ENCODE results near the gene SAMD15. TPM values are rescaled to one million over a fixed set of nuclear protein-coding genes. Genes with fewer than 3 reads are reported as not detected.
A peak's percentile ranks its signal among the peaks of the same experiment; 100 is the strongest.
"Not testable (repeated sequence)": the region's sequence is repeated elsewhere in the genome, so short reads cannot be mapped to it uniquely, and the experiment has no call there.

The SAMD15 gene
- total RNA-seq (0.33 and 0.77 TPM in 2 replicates), polyA plus RNA-seq (0.69 and 1.1 TPM in 2 replicates), polyA minus RNA-seq (ENCODE audit: low replicate concordance) (0.19 TPM in 1 of 2 replicates, not detected in the other)
- polyA plus RNA-seq (2012) = 0.31 and 0.70 TPM in 2 replicates

DNA sequence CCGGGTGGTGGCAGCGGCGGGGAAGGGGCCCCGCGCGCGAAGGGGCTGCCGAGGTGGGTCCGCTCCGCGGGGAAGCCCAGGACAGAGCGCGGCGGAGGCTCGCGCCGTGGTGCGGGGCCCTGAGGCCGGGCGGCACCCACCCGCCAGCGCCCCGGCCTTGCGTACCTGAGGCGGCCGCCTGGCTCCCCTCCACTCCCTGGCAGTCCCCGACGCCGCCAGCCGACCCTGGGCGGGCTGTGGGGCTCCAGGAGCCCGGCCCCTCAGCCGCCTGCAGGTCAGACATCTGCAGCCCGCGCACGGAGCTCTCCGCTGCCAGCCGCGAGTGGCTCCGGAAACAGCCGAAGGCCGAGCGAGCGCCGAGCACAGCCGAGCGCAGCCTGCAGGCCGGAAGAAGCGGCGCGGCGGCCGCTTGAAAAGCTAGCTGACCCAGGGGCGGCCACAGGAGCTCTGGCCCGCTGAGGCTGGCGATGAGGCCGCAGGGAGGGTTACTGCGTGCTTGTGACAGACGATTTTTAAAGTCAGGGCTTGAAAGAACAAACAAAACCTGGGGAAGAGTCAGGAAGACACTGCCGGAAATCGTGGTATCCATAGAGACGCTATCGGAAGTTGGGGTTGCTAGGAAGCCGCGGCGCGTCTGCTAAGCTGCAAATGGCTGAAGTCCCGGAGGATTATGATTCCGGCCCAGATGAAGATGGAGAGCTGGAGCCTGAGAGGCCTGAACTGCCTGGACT, at the start of gene SAMD15, which contains the start of gene TMED8:
SAMD15 (plus strand) TSS at position 609 of the 731 bp plus-strand sequence; CDS start at position 649, 40 bp downstream.
TMED8 (minus strand) TSS at position 324 of the 731 bp plus-strand sequence; CDS start at position 283, 41 bp downstream.
- H3K27me3 ChIP-seq (ENCODE audit: control insufficient read depth, insufficient read depth, low read length) = no peaks in the 10 kb centered on the region
- H3K4me3 ChIP-seq (replicated peaks in 1 of 4; ENCODE audit: control extremely low read depth in 1 of 4, insufficient read depth in 1 of 4, low read depth in 3 of 4, low read length in 4 of 4) = peak within 1 kb of the TSS; percentile 67 to 78 (median 74)
- H2AFZ ChIP-seq (ENCODE audit: low read length) = peak within 1 kb of the TSS; percentile 97
- no peak for TF ChIP-seq EZH2 (IDR thresholded peaks at IDR 0.05; ENCODE audit: low read length, missing control alignments)
- TF ChIP-seq CTCF (conservative IDR thresholded peaks at IDR 0.05 in 1 of 2, IDR thresholded peaks at IDR 0.05 in 1 of 2; ENCODE audit: low read depth in 1 of 2, low read length in 2 of 2) = peak; percentile 15 to 19
- H3K79me2 ChIP-seq (ENCODE audit: control insufficient read depth, insufficient read depth, low read length) = no peaks in the 10 kb centered on the region
- peak within 1 kb of the TSS; percentile 74 for H3K9ac ChIP-seq (ENCODE audit: insufficient read depth, low read length)
- no peaks in the 10 kb centered on the region for H3K36me3 ChIP-seq (ENCODE audit: control insufficient read depth, insufficient read depth, low read length)
- H3K9me3 ChIP-seq (ENCODE audit: control insufficient read depth, insufficient read depth, low read depth, low read length) = no peaks in the 10 kb centered on the region
- peak within 1 kb of the TSS; percentile 91 for H3K4me2 ChIP-seq (ENCODE audit: extremely low read depth, insufficient read depth, low read length)
- H4K20me1 ChIP-seq (ENCODE audit: control insufficient read depth, extremely low read depth, insufficient read depth, low read length) = no peaks in the 10 kb centered on the region
- peak within 1 kb of the TSS; percentile 60 for H3K27ac ChIP-seq (ENCODE audit: insufficient read depth, low read length)
- DNase-seq (ENCODE audit: low read depth in 2 of 2) = peak; percentile 84
- no peaks in the 10 kb centered on the region for H3K4me1 ChIP-seq (ENCODE audit: control insufficient read depth, extremely low read depth, insufficient read depth, low read length)

GRCh38 chr14:77329872-77330271, 47.3 kb upstream of the SAMD15 start:
- no peak for DNase-seq (ENCODE audit: low read depth in 2 of 2)
- H3K27ac ChIP-seq (ENCODE audit: insufficient read depth, low read length) = no peak overlapping the region
- H3K4me3 ChIP-seq (replicated peaks in 1 of 4; ENCODE audit: control extremely low read depth in 1 of 4, insufficient read depth in 1 of 4, low read depth in 3 of 4, low read length in 4 of 4) = no peak overlapping the region
- no peaks in the 10 kb centered on the region for H3K9me3 ChIP-seq (ENCODE audit: control insufficient read depth, insufficient read depth, low read depth, low read length)
- TF ChIP-seq EZH2 (IDR thresholded peaks at IDR 0.05; ENCODE audit: low read length, missing control alignments) (no peak), CTCF (conservative IDR thresholded peaks at IDR 0.05 in 1 of 2, IDR thresholded peaks at IDR 0.05 in 1 of 2; ENCODE audit: low read depth in 1 of 2, low read length in 2 of 2) (no peak)
- H4K20me1 ChIP-seq (ENCODE audit: control insufficient read depth, extremely low read depth, insufficient read depth, low read length) = no peaks in the 10 kb centered on the region
- H3K27me3 ChIP-seq (ENCODE audit: control insufficient read depth, insufficient read depth, low read length) = no peaks in the 10 kb centered on the region
- H3K9ac ChIP-seq (ENCODE audit: insufficient read depth, low read length) = no peak overlapping the region
- no peaks in the 10 kb centered on the region for H3K79me2 ChIP-seq (ENCODE audit: control insufficient read depth, insufficient read depth, low read length)
- no peaks in the 10 kb centered on the region for H3K36me3 ChIP-seq (ENCODE audit: control insufficient read depth, insufficient read depth, low read length)
- no peak overlapping the region for H2AFZ ChIP-seq (ENCODE audit: low read length)
- no peaks in the 10 kb centered on the region for H3K4me1 ChIP-seq (ENCODE audit: control insufficient read depth, extremely low read depth, insufficient read depth, low read length)
- H3K4me2 ChIP-seq (ENCODE audit: extremely low read depth, insufficient read depth, low read length) = no peak overlapping the region

GRCh38 chr14:77335576-77335975, 41.6 kb upstream of the SAMD15 start:
- Histone ChIP-seq H3K27ac (ENCODE audit: insufficient read depth, low read length) (no peak overlapping the region), H3K9me3 (ENCODE audit: control insufficient read depth, insufficient read depth, low read depth, low read length) (no peaks in the 10 kb centered on the region), H2AFZ (ENCODE audit: low read length) (no peak overlapping the region), H3K4me1 (ENCODE audit: control insufficient read depth, extremely low read depth, insufficient read depth, low read length) (peaks cover 3% of the 10 kb centered on the region), H3K4me2 (ENCODE audit: extremely low read depth, insufficient read depth, low read length) (no peak overlapping the region), H3K79me2 (ENCODE audit: control insufficient read depth, insufficient read depth, low read length) (no peaks in the 10 kb centered on the region), H3K9ac (ENCODE audit: insufficient read depth, low read length) (no peak overlapping the region), H4K20me1 (ENCODE audit: control insufficient read depth, extremely low read depth, insufficient read depth, low read length) (no peaks in the 10 kb centered on the region), H3K4me3 (replicated peaks in 1 of 4; ENCODE audit: control extremely low read depth in 1 of 4, insufficient read depth in 1 of 4, low read depth in 3 of 4, low read length in 4 of 4) (no peak overlapping the region), H3K27me3 (ENCODE audit: control insufficient read depth, insufficient read depth, low read length) (no peaks in the 10 kb centered on the region), H3K36me3 (ENCODE audit: control insufficient read depth, insufficient read depth, low read length) (no peaks in the 10 kb centered on the region)
- no peak for DNase-seq (ENCODE audit: low read depth in 2 of 2)
- TF ChIP-seq CTCF (conservative IDR thresholded peaks at IDR 0.05 in 1 of 2, IDR thresholded peaks at IDR 0.05 in 1 of 2; ENCODE audit: low read depth in 1 of 2, low read length in 2 of 2) = no peak
- TF ChIP-seq EZH2 (IDR thresholded peaks at IDR 0.05; ENCODE audit: low read length, missing control alignments) = no peak

DNA sequence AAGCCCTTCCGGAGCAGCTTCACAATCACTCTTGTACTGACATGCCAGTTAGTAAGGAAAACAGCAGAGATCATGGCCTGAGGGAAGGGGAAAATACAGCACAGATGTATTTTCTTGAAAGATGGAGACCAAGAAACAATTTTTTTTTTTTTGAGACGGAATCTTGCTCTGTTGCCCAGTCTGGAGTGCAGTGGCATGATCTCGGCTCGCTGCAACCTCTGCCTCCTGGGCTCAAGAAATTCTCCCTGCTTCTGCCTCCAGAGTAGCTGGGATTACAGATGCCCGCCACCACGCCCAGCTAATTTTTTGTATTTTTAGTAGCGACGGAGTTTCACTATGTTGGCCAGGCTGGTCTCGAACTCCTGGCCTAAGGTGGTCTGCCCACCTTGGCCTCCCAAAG, 39.9 kb upstream of the SAMD15 start:
- H3K4me3 ChIP-seq (replicated peaks in 1 of 4; ENCODE audit: control extremely low read depth in 1 of 4, insufficient read depth in 1 of 4, low read depth in 3 of 4, low read length in 4 of 4); H3K27ac ChIP-seq (ENCODE audit: insufficient read depth, low read length); H3K9me3 ChIP-seq (ENCODE audit: control insufficient read depth, insufficient read depth, low read depth, low read length); H3K36me3 ChIP-seq (ENCODE audit: control insufficient read depth, insufficient read depth, low read length); H4K20me1 ChIP-seq (ENCODE audit: control insufficient read depth, extremely low read depth, insufficient read depth, low read length); H3K4me2 ChIP-seq (ENCODE audit: extremely low read depth, insufficient read depth, low read length); H3K4me1 ChIP-seq (ENCODE audit: control insufficient read depth, extremely low read depth, insufficient read depth, low read length); H3K27me3 ChIP-seq (ENCODE audit: control insufficient read depth, insufficient read depth, low read length); H3K9ac ChIP-seq (ENCODE audit: insufficient read depth, low read length); H3K79me2 ChIP-seq (ENCODE audit: control insufficient read depth, insufficient read depth, low read length); H2AFZ ChIP-seq (ENCODE audit: low read length); DNase-seq (ENCODE audit: low read depth in 2 of 2): not testable (repeated sequence)

All from fibroblast of lung (primary cell).